Measurements from ENCODE around the gene UBE2G1.

UBE2G1 gene

GRCh38 chr17:4406386-4406785 is 39.9 kb upstream of the UBE2G1 start:
- TF ChIP-seq CTCF (IDR thresholded peaks at IDR 0.05; ENCODE audit: borderline replicate concordance, control extremely low read depth, extremely low read depth, insufficient read depth, missing control alignments), result no peak
- in situ Hi-C loops (cut with MboI; ENCODE audit: low sequenced_read_pairs, unreplicated experiment), result loop anchor here (10.0 kb wide), 1 partner anchor 202 kb away; no protein-coding TSS in a partner anchor
- no peak for DNase-seq (ENCODE audit: low spot score)

- no peak for TF ChIP-seq CTCF (IDR thresholded peaks at IDR 0.05; ENCODE audit: borderline replicate concordance, control extremely low read depth, extremely low read depth, insufficient read depth, missing control alignments)
- in situ Hi-C loops (cut with MboI; ENCODE audit: low sequenced_read_pairs, unreplicated experiment), result loop anchor here (10.0 kb wide), 1 partner anchor 201 kb away; no protein-coding TSS in a partner anchor
- DNase-seq (ENCODE audit: low spot score), result no peak
Measured at GRCh38 chr17:4405699-4406098, 39.2 kb upstream of the UBE2G1 start.

- DNase-seq (ENCODE audit: low spot score), result no peak
- TF ChIP-seq CTCF (IDR thresholded peaks at IDR 0.05; ENCODE audit: borderline replicate concordance, control extremely low read depth, extremely low read depth, insufficient read depth, missing control alignments), result no peak
- in situ Hi-C loops (cut with MboI; ENCODE audit: low sequenced_read_pairs, unreplicated experiment), result loop anchor here (10.0 kb wide), 1 partner anchor 200 kb away; no protein-coding TSS in a partner anchor
Measured at GRCh38 chr17:4405038-4405669, 38.7 kb upstream of the UBE2G1 start.

GRCh38 chr17:4397840-4398239 is 31.4 kb upstream of the UBE2G1 start:
- no peak for TF ChIP-seq CTCF (IDR thresholded peaks at IDR 0.05; ENCODE audit: borderline replicate concordance, control extremely low read depth, extremely low read depth, insufficient read depth, missing control alignments)
- no peak for DNase-seq (ENCODE audit: low spot score)
- in situ Hi-C loops (cut with MboI; ENCODE audit: low sequenced_read_pairs, unreplicated experiment), result no loop called here

GRCh38 chr17:4395111-4395478 is 28.6 kb upstream of the UBE2G1 start:
- DNase-seq (ENCODE audit: low spot score), result no peak
- no peak for TF ChIP-seq CTCF (IDR thresholded peaks at IDR 0.05; ENCODE audit: borderline replicate concordance, control extremely low read depth, extremely low read depth, insufficient read depth, missing control alignments)
- in situ Hi-C loops (cut with MboI; ENCODE audit: low sequenced_read_pairs, unreplicated experiment), result no loop called here

GRCh38 chr17:4394208-4395110 is 28.0 kb upstream of the UBE2G1 start:
- TF ChIP-seq CTCF (IDR thresholded peaks at IDR 0.05; ENCODE audit: borderline replicate concordance, control extremely low read depth, extremely low read depth, insufficient read depth, missing control alignments), result no peak
- DNase-seq (ENCODE audit: low spot score), result peak; percentile 20
- in situ Hi-C loops (cut with MboI; ENCODE audit: low sequenced_read_pairs, unreplicated experiment), result no loop called here

Measured in GM13976 (cell line).